GM12878 (cell line): ENCODE measurements around the gene CCHCR1. TPM values are rescaled to one million over a fixed set of nuclear protein-coding genes. Genes with fewer than 3 reads are reported as not detected.
"Not testable (repeated sequence)": the region's sequence is repeated elsewhere in the genome, so short reads cannot be mapped to it uniquely, and the experiment has no call there.

Experiments
- ATAC-seq: fragments of 200-7000 bp; cut with Tn5 transposase; 3 replicates; pipeline ENCODE4 v1.9.1; 2020; ENCODE audit warnings: mild to moderate bottlenecking, moderate library complexity
- BruUV-seq: library from RNA; stranded (reverse); fragments of 400-500 nt; replicated peaks from 2 replicates; lab custom pipeline; 2021; lab: Mats Ljungman, UMichigan
- CTCF ChIA-PET: fragments of 300-600 bp; sonication (Branson Sonifier 250); formaldehyde crosslinking; extraction: SDS; loops from one replicate; lab custom pipeline; 2021; ENCODE audit warnings: inconsistent platforms; lab: Yijun Ruan, JAX
- POLR2A ChIA-PET: fragments of 350-600 bp; formaldehyde crosslinking; extraction: SDS; loops from one replicate; lab custom pipeline; 2021; ENCODE audit warnings: inconsistent platforms; lab: Charles Lee
- RAD21 ChIA-PET: fragments of 300-600 bp; sonication (Branson Sonifier 250); formaldehyde crosslinking; loops from one replicate; lab custom pipeline; 2023; ENCODE audit warnings: antibody characterized with exemption; ENCODE audit not compliant: unreplicated experiment; lab: Charles Lee
- SMC1A ChIA-PET: fragments of 300-600 bp; sonication (Branson Sonifier 250); formaldehyde crosslinking; loops from one replicate; lab custom pipeline; 2023; ENCODE audit not compliant: unreplicated experiment, uncharacterized antibody; lab: Charles Lee
- DNase-seq: peaks from one replicate; pipeline ENCODE4 v3.0.0-alpha.2; 2011; ENCODE audit warnings: low read depth, low spot score
- FAIRE-seq: peaks from 3 replicates; lab custom pipeline; 2011; peaks lifted over from hg19 to GRCh38; lab: Jason Lieb, UNC
- H2AFZ ChIP-seq: 2 replicates; pipeline ENCODE4 v1.6.0; 2011; ENCODE audit warnings: low read depth, low read length, control low read depth; ENCODE audit not compliant: control insufficient read depth
- H3K27ac ChIP-seq: 2 replicates; pipeline ENCODE4 v1.5.1; 2011; ENCODE audit warnings: control low read depth; ENCODE audit not compliant: control insufficient read depth, insufficient read depth
- H3K27me3 ChIP-seq, 2 experiments: replicated peaks in 1 of 2; 2 replicates each; pipeline versions ENCODE4 v1.6.0 to v1.6.1; 2011; ENCODE audit warnings: low read length in 1 of 2; ENCODE audit not compliant: control insufficient read depth in 2 of 2, insufficient read depth in 2 of 2
- H3K36me3 ChIP-seq, 2 experiments: 2 replicates each; pipeline ENCODE4 v1.5.1; 2011; ENCODE audit warnings: low read length in 1 of 2; ENCODE audit not compliant: control insufficient read depth in 2 of 2, insufficient read depth in 2 of 2
- H3K4me1 ChIP-seq: 2 replicates; pipeline ENCODE4 v1.6.1; 2011; ENCODE audit warnings: mild to moderate bottlenecking, low read length, moderate library complexity, mixed read lengths; ENCODE audit not compliant: control insufficient read depth, insufficient read depth
- H3K4me2 ChIP-seq: 2 replicates; pipeline ENCODE4 v1.6.0; 2011; ENCODE audit warnings: control low read depth; ENCODE audit not compliant: control insufficient read depth, insufficient read depth
- H3K4me3 ChIP-seq: fragments of 200-600 bp; sonication (generic); 2 replicates; pipeline ENCODE4 v1.5.1; 2016
- H3K79me2 ChIP-seq: 2 replicates; pipeline ENCODE4 v1.6.0; 2011; ENCODE audit warnings: low read length; ENCODE audit not compliant: control insufficient read depth, insufficient read depth
- H3K9ac ChIP-seq: 2 replicates; pipeline ENCODE4 v1.8.0; 2011; ENCODE audit warnings: low read length, control low read depth, mixed read lengths; ENCODE audit not compliant: control insufficient read depth, insufficient read depth
- H3K9me3 ChIP-seq: replicated peaks from 3 replicates; pipeline ENCODE4 v1.5.1; 2011; ENCODE audit warnings: mild to moderate bottlenecking, low read length; ENCODE audit not compliant: control insufficient read depth, insufficient read depth
- H4K20me1 ChIP-seq: 2 replicates; pipeline ENCODE4 v1.6.0; 2011; ENCODE audit not compliant: control insufficient read depth, insufficient read depth
- MLLT1 ChIP-seq: fragments of 450-650 bp; IDR thresholded peaks from 2 replicates; pipeline ENCODE4 v1.6.1; 2016; ENCODE audit warnings: mild to moderate bottlenecking
- NFIC ChIP-seq: IDR thresholded peaks from 2 replicates; pipeline ENCODE4 v1.6.1; 2012; ENCODE audit warnings: low read depth, mild to moderate bottlenecking, inconsistent platforms, low read length, moderate library complexity
- YBX1 ChIP-seq: fragments of 450-650 bp; IDR thresholded peaks from 2 replicates; pipeline ENCODE4 v1.6.1; 2016; ENCODE audit warnings: antibody characterized with exemption
- WGBS: methylation state at CpG from one replicate; pipeline ENCODE4 v1.1.6; 2016; ENCODE audit warnings: low lambda C conversion rate; ENCODE audit not compliant: insufficient replicate concordance, insufficient coverage; ENCODE audit errors: missing lambda C conversion rate; 5-methylcytosine and 5-hydroxymethylcytosine counted together
- in situ Hi-C: fragments of 300-500 bp; cut with MboI; formaldehyde crosslinking; loops from 9 replicates; pipeline ENCODE4 v1.14.3; 2018; ENCODE audit warnings: mixed read lengths
- intact Hi-C: fragments of 100-400 bp; cut with micrococcal nuclease; formaldehyde crosslinking; loops from one replicate; pipeline ENCODE4 v1.14.2; 2022; ENCODE audit not compliant: unreplicated experiment
- polyA plus RNA-seq, 11 experiments: library from polyadenylated mRNA; depleted of rRNA in 4 of 11; unstranded in 6 of 11; stranded (reverse) in 5 of 11; fragments of >200 nt; fragmentation: Nextera tagmentation in 4 of 11; fragmentation: Illumina TruSeq in 1 of 11; extraction: Ambion mirVana in 4 of 11; extraction: Trizol in 1 of 11; gene quantifications; 1 replicate in 1 of 11; 2 replicates in 10 of 11; pipeline versions ENCODE4 v1.2.1 to v1.2.3, GENCODE V29; 2011 to 2016; ENCODE audit warnings: inconsistent platforms in 2 of 11, missing spikeins in 2 of 11, low read depth in 1 of 11
- total RNA-seq, 4 experiments: library from RNA; depleted of rRNA in 3 of 4; stranded (reverse); fragments of >200 nt in 3 of 4; fragmentation: Illumina TruSeq in 1 of 4; extraction: Trizol in 1 of 4; gene quantifications; 2 replicates each; pipeline versions ENCODE4 v1.2.1 to v1.2.3, GENCODE V29; 2013 to 2021

Gene CCHCR1
- total and polyA plus RNA-seq, 10 of the 15 experiments (the other 5 are each of a cell fraction or from before 2014, with no cell fraction given): 1.0 to 35.2 (median 24.7) TPM

GRCh38 chr6:31164475-31165063 lies 7.0 kb upstream of the CCHCR1 start:
- not testable (repeated sequence) for H4K20me1 ChIP-seq, H3K9me3 ChIP-seq, FAIRE-seq, H2AFZ ChIP-seq
- Histone ChIP-seq H3K36me3 (peaks cover 8 to 12% of the 10 kb centered on the region in 2 experiments), H3K79me2 (peaks cover 23% of the 10 kb centered on the region), H3K4me3 (peak overlapping the region; percentile 49)
- ChIA-PET CTCF (interaction anchor here (0.6 to 2.4 kb wide), 18 partner anchors 10 to 485 kb away, joined by 3 to 10 read pairs (median 3); partner anchors contain the start of gene PSORS1C2), SMC1A (interaction anchor here (0.6 to 2.5 kb wide), 10 partner anchors 9 to 190 kb away, joined by 3 to 18 read pairs (median 4); partner anchors contain the start of gene PSORS1C2), POLR2A (interaction anchor here (1.2 to 2.3 kb wide), 6 partner anchors 12 to 26 kb away, joined by 3 to 9 read pairs (median 4); no protein-coding TSS in a partner anchor), RAD21 (interaction anchor here (1.0 to 1.8 kb wide), 5 partner anchors 15 to 202 kb away, joined by 3 to 10 read pairs (median 3); no protein-coding TSS in a partner anchor)
- TSS peak; percentile 70 for BruUV-seq
- intact Hi-C loops: loop anchor here (1.0 kb wide), 1 partner anchor 27 kb away; no protein-coding TSS in a partner anchor
- WGBS: 64% methylated on average over 7 of the region's 9 CpGs
- TF ChIP-seq NFIC (0 out of 2 replicates have a peak, but pooled peaks have one; percentile 17), MLLT1 (peak; percentile 90), YBX1 (0 out of 2 replicates have a peak, but pooled peaks have one; percentile 32)
- TF ChIP-seq, all 136 proteins: peak for 3; not testable (repeated sequence) for 133
- H3K9ac ChIP-seq, H3K27me3 ChIP-seq, DNase-seq, in situ Hi-C loops: not testable (repeated sequence)
- Histone ChIP-seq H3K4me1 (peaks cover 32% of the 10 kb centered on the region), H3K27ac (peak overlapping the region; percentile 37), H3K4me2 (peak overlapping the region; percentile 44)
- peak; percentile 5; the same call in 2 of the 3 replicates for ATAC-seq
